GM12878 (cell line): Measurements from ENCODE around the gene SLC7A10. TPM values are rescaled to one million over a fixed set of nuclear protein-coding genes. Genes with fewer than 3 reads are reported as not detected.
A peak's percentile ranks its signal among the peaks of the same experiment; 100 is the strongest.

Source experiments
- ATAC-seq: fragments of 200-7000 bp; cut with Tn5 transposase; 3 replicates; pipeline ENCODE4 v1.9.1; 2020; ENCODE audit warnings: mild to moderate bottlenecking, moderate library complexity
- BruUV-seq: library from RNA; stranded (reverse); fragments of 400-500 nt; replicated peaks from 2 replicates; lab custom pipeline; 2021; lab: Mats Ljungman, UMichigan
- CTCF ChIA-PET: fragments of 300-600 bp; sonication (Branson Sonifier 250); formaldehyde crosslinking; extraction: SDS; loops from one replicate; lab custom pipeline; 2021; ENCODE audit warnings: inconsistent platforms; lab: Yijun Ruan, JAX
- POLR2A ChIA-PET: fragments of 350-600 bp; formaldehyde crosslinking; extraction: SDS; loops from one replicate; lab custom pipeline; 2021; ENCODE audit warnings: inconsistent platforms; lab: Charles Lee
- RAD21 ChIA-PET: fragments of 300-600 bp; sonication (Branson Sonifier 250); formaldehyde crosslinking; loops from one replicate; lab custom pipeline; 2023; ENCODE audit warnings: antibody characterized with exemption; ENCODE audit not compliant: unreplicated experiment; lab: Charles Lee
- SMC1A ChIA-PET: fragments of 300-600 bp; sonication (Branson Sonifier 250); formaldehyde crosslinking; loops from one replicate; lab custom pipeline; 2023; ENCODE audit not compliant: unreplicated experiment, uncharacterized antibody; lab: Charles Lee
- DNase-seq: peaks from one replicate; pipeline ENCODE4 v3.0.0-alpha.2; 2011; ENCODE audit warnings: low read depth, low spot score
- FAIRE-seq: peaks from 3 replicates; lab custom pipeline; 2011; peaks lifted over from hg19 to GRCh38; lab: Jason Lieb, UNC
- H2AFZ ChIP-seq: 2 replicates; pipeline ENCODE4 v1.6.0; 2011; ENCODE audit warnings: low read depth, low read length, control low read depth; ENCODE audit not compliant: control insufficient read depth
- H3K27ac ChIP-seq: 2 replicates; pipeline ENCODE4 v1.5.1; 2011; ENCODE audit warnings: control low read depth; ENCODE audit not compliant: control insufficient read depth, insufficient read depth
- H3K27me3 ChIP-seq, 2 experiments: replicated peaks in 1 of 2; 2 replicates each; pipeline versions ENCODE4 v1.6.0 to v1.6.1; 2011; ENCODE audit warnings: low read length in 1 of 2; ENCODE audit not compliant: control insufficient read depth in 2 of 2, insufficient read depth in 2 of 2
- H3K36me3 ChIP-seq, 2 experiments: 2 replicates each; pipeline ENCODE4 v1.5.1; 2011; ENCODE audit warnings: low read length in 1 of 2; ENCODE audit not compliant: control insufficient read depth in 2 of 2, insufficient read depth in 2 of 2
- H3K4me1 ChIP-seq: 2 replicates; pipeline ENCODE4 v1.6.1; 2011; ENCODE audit warnings: mild to moderate bottlenecking, low read length, moderate library complexity, mixed read lengths; ENCODE audit not compliant: control insufficient read depth, insufficient read depth
- H3K4me2 ChIP-seq: 2 replicates; pipeline ENCODE4 v1.6.0; 2011; ENCODE audit warnings: control low read depth; ENCODE audit not compliant: control insufficient read depth, insufficient read depth
- H3K4me3 ChIP-seq: fragments of 200-600 bp; sonication (generic); 2 replicates; pipeline ENCODE4 v1.5.1; 2016
- H3K79me2 ChIP-seq: 2 replicates; pipeline ENCODE4 v1.6.0; 2011; ENCODE audit warnings: low read length; ENCODE audit not compliant: control insufficient read depth, insufficient read depth
- H3K9ac ChIP-seq: 2 replicates; pipeline ENCODE4 v1.8.0; 2011; ENCODE audit warnings: low read length, control low read depth, mixed read lengths; ENCODE audit not compliant: control insufficient read depth, insufficient read depth
- H3K9me3 ChIP-seq: replicated peaks from 3 replicates; pipeline ENCODE4 v1.5.1; 2011; ENCODE audit warnings: mild to moderate bottlenecking, low read length; ENCODE audit not compliant: control insufficient read depth, insufficient read depth
- H4K20me1 ChIP-seq: 2 replicates; pipeline ENCODE4 v1.6.0; 2011; ENCODE audit not compliant: control insufficient read depth, insufficient read depth
- HDAC6 ChIP-seq: fragments of 200-600 bp; sonication (generic); IDR thresholded peaks from one replicate; pipeline ENCODE4 v1.8.0; 2017; ENCODE audit warnings: antibody characterized with exemption; ENCODE audit not compliant: unreplicated experiment
- IKZF1 ChIP-seq: fragments of 450-650 bp; conservative IDR thresholded peaks from 2 replicates; pipeline ENCODE4 v1.6.1; 2017; ENCODE audit warnings: antibody characterized with exemption, mild to moderate bottlenecking
- PKNOX1 ChIP-seq: fragments of 450-650 bp; IDR thresholded peaks from 2 replicates; pipeline ENCODE4 v1.6.1; 2016; ENCODE audit warnings: mild to moderate bottlenecking
- POLR2A ChIP-seq: IDR thresholded peaks from 2 replicates; pipeline ENCODE4 v1.6.1; 2011; ENCODE audit warnings: low read depth, mild to moderate bottlenecking, low read length
- WGBS: methylation state at CpG from one replicate; pipeline ENCODE4 v1.1.6; 2016; ENCODE audit warnings: low lambda C conversion rate; ENCODE audit not compliant: insufficient replicate concordance, insufficient coverage; ENCODE audit errors: missing lambda C conversion rate; 5-methylcytosine and 5-hydroxymethylcytosine counted together
- in situ Hi-C: fragments of 300-500 bp; cut with MboI; formaldehyde crosslinking; loops from 9 replicates; pipeline ENCODE4 v1.14.3; 2018; ENCODE audit warnings: mixed read lengths
- intact Hi-C: fragments of 100-400 bp; cut with micrococcal nuclease; formaldehyde crosslinking; loops from one replicate; pipeline ENCODE4 v1.14.2; 2022; ENCODE audit not compliant: unreplicated experiment
- polyA plus RNA-seq, 11 experiments: library from polyadenylated mRNA; depleted of rRNA in 4 of 11; unstranded in 6 of 11; stranded (reverse) in 5 of 11; fragments of >200 nt; fragmentation: Nextera tagmentation in 4 of 11; fragmentation: Illumina TruSeq in 1 of 11; extraction: Ambion mirVana in 4 of 11; extraction: Trizol in 1 of 11; gene quantifications; 1 replicate in 1 of 11; 2 replicates in 10 of 11; pipeline versions ENCODE4 v1.2.1 to v1.2.3, GENCODE V29; 2011 to 2016; ENCODE audit warnings: inconsistent platforms in 2 of 11, missing spikeins in 2 of 11, low read depth in 1 of 11
- total RNA-seq, 4 experiments: library from RNA; depleted of rRNA in 3 of 4; stranded (reverse); fragments of >200 nt in 3 of 4; fragmentation: Illumina TruSeq in 1 of 4; extraction: Trizol in 1 of 4; gene quantifications; 2 replicates each; pipeline versions ENCODE4 v1.2.1 to v1.2.3, GENCODE V29; 2013 to 2021

Gene SLC7A10
- total and polyA plus RNA-seq, 10 of the 15 experiments (the other 5 are each of a cell fraction or from before 2014, with no cell fraction given), result not detected

- no peak overlapping the region for H3K4me3 ChIP-seq
- RAD21 ChIA-PET, result no interaction called here
- FAIRE-seq (no peak), DNase-seq (no peak), ATAC-seq (no peak)
- CTCF ChIA-PET, result interaction anchor here (1.8 kb wide), 1 partner anchor 175 kb away, joined by 4 read pairs; no protein-coding TSS in a partner anchor
- BruUV-seq, result no TSS peak
- no peak overlapping the region for H2AFZ ChIP-seq
- peaks cover 0 to 2% of the 10 kb centered on the region in 2 experiments; a peak in 2 of 4 replicates for H3K27me3 ChIP-seq
- H3K36me3 ChIP-seq, result no peaks in the 10 kb centered on the region
- no peaks in the 10 kb centered on the region for H4K20me1 ChIP-seq
- POLR2A ChIA-PET, result no interaction called here
- intact Hi-C loops (no loop called here), in situ Hi-C loops (loop anchor here (5.0 to 25.0 kb wide), 2 partner anchors 49 to 531 kb away; no protein-coding TSS in a partner anchor)
- H3K9me3 ChIP-seq, result no peaks in the 10 kb centered on the region; the same call in 1 of the 3 replicates
- no peak overlapping the region for H3K4me2 ChIP-seq
- 64% methylated on average over 5 of the region's 5 CpGs for WGBS
- no peaks in the 10 kb centered on the region for H3K79me2 ChIP-seq
- H3K4me1 ChIP-seq, result peaks cover 11% of the 10 kb centered on the region
- no peak overlapping the region for H3K27ac ChIP-seq
- H3K9ac ChIP-seq, result no peak overlapping the region
- TF ChIP-seq POLR2A, result no peak
- TF ChIP-seq, all 136 proteins: peak for 0
- SMC1A ChIA-PET, result no interaction called here
These were observed 5.9 kb upstream of the SLC7A10 start for GRCh38 chr19:33231511-33231910.

DNA sequence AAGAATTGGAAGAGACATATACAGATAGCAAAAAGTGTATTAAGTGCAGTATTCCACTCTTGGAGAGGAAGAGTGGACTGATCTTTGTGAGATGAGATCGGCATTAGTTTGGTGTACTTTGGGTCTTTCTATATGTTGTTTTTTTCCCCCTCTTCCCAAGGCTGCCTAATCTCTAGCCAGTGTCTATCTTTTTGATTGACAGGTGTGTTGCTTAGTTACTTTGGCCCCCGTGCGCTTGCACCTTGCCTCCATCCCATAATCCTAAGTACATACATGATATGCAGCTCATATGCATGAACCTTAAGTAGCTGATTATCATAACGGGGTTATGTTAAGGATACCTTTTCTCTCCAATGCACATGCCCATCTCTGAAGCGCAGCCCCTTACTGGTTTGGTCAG lies 4.3 kb upstream of the SLC7A10 start:
- H3K27me3 ChIP-seq, result peaks cover 5 to 8% of the 10 kb centered on the region in 2 experiments; a peak in 3 of 4 replicates
- in situ Hi-C loops (loop anchor here (5.0 to 25.0 kb wide), 2 partner anchors 48 to 532 kb away; no protein-coding TSS in a partner anchor), intact Hi-C loops (no loop called here)
- ChIA-PET POLR2A (no interaction called here), SMC1A (no interaction called here), RAD21 (no interaction called here), CTCF (interaction anchor here (1.8 kb wide), 1 partner anchor 177 kb away, joined by 4 read pairs; no protein-coding TSS in a partner anchor)
- no peaks in the 10 kb centered on the region for H4K20me1 ChIP-seq
- FAIRE-seq (no peak), ATAC-seq (no peak), DNase-seq (no peak)
- H3K4me2 ChIP-seq, result no peak overlapping the region
- WGBS, result 79% methylated on average over 5 of the region's 5 CpGs
- no TSS peak for BruUV-seq
- H3K4me3 ChIP-seq, result no peak overlapping the region
- peaks cover 1% of the 10 kb centered on the region; the same call in 1 of the 2 replicates for H3K4me1 ChIP-seq
- H3K9ac ChIP-seq, result no peak overlapping the region
- TF ChIP-seq PKNOX1, result 0 out of 2 replicates have a peak, but pooled peaks have one; percentile 24
- TF ChIP-seq HDAC6, result no peak
- no peak for TF ChIP-seq IKZF1
- H3K9me3 ChIP-seq, result no peaks in the 10 kb centered on the region; the same call in 1 of the 3 replicates
- H3K27ac ChIP-seq, result no peak overlapping the region
- H3K79me2 ChIP-seq, result no peaks in the 10 kb centered on the region
- H2AFZ ChIP-seq, result no peak overlapping the region
- H3K36me3 ChIP-seq, result no peaks in the 10 kb centered on the region
